Activated naive CD8-positive, alpha-beta T cell treated with anti-CD3 and anti-CD28 coated beads, Interleukin-2, amount 50 U/mL, for 16 hours (primary cell): Measurements from ENCODE around the gene TMED10.
A peak's percentile ranks its signal among the peaks of the same experiment; 100 is the strongest.
"Not testable (repeated sequence)": the region's sequence is repeated elsewhere in the genome, so short reads cannot be mapped to it uniquely, and the experiment has no call there.

Experiments used
- DNase-seq: peaks from one replicate; pipeline ENCODE4 v3.0.0-alpha.2; 2020; ENCODE audit warnings: low read depth, low spot score

Gene TMED10

GRCh38 chr14:75158843-75159614 is 17.4 kb downstream of the TMED10 start:
- no peak for DNase-seq

GRCh38 chr14:75156901-75157300 is 19.5 kb downstream of the TMED10 start:
- no peak for DNase-seq

GRCh38 chr14:75156111-75156510 is 20.3 kb downstream of the TMED10 start:
- DNase-seq: no peak

GRCh38 chr14:75155169-75155568 is 21.2 kb downstream of the TMED10 start:
- DNase-seq: no peak

GRCh38 chr14:75153295-75153694 is 23.1 kb downstream of the TMED10 start:
- DNase-seq: no peak

GRCh38 chr14:75151851-75152250 is 24.6 kb downstream of the TMED10 start:
- DNase-seq: no peak

- DNase-seq: not testable (repeated sequence)
Measured at GRCh38 chr14:75150637-75151036, 25.8 kb downstream of the TMED10 start.

- no peak for DNase-seq
Measured at GRCh38 chr14:75150150-75150549, 26.3 kb downstream of the TMED10 start.

GRCh38 chr14:75147423-75148071 is 28.9 kb downstream of the TMED10 start:
- no peak for DNase-seq

GRCh38 chr14:75144944-75145343 is 31.5 kb downstream of the TMED10 start:
- DNase-seq: no peak

GRCh38 chr14:75143761-75144527 is 32.5 kb downstream of the TMED10 start:
- no peak for DNase-seq

GRCh38 chr14:75142494-75142893 is 33.9 kb downstream of the TMED10 start:
- no peak for DNase-seq

- no peak for DNase-seq
Measured at GRCh38 chr14:75141967-75142366, 34.4 kb downstream of the TMED10 start.

- DNase-seq: no peak
Measured at GRCh38 chr14:75141062-75141461, 35.4 kb downstream of the TMED10 start.

GRCh38 chr14:75140620-75141019 is 35.8 kb downstream of the TMED10 start:
- no peak for DNase-seq

- DNase-seq: no peak
Measured at GRCh38 chr14:75139185-75139584, 37.2 kb downstream of the TMED10 start.

- DNase-seq: no peak
Measured at GRCh38 chr14:75138492-75138891, 37.9 kb downstream of the TMED10 start.

GRCh38 chr14:75134644-75135043 is 41.8 kb downstream of the TMED10 start:
- DNase-seq: no peak

- DNase-seq: no peak
Measured at GRCh38 chr14:75133597-75133996, 42.8 kb downstream of the TMED10 start.

GRCh38 chr14:75132382-75133086 is 43.9 kb downstream of the TMED10 start:
- DNase-seq: peak; percentile 27

- no peak for DNase-seq
Measured at GRCh38 chr14:75128596-75128990, 47.8 kb downstream of the TMED10 start.
